NCI-H2196 (cell line): ENCODE data around the gene SDF4.

Experiments used
- DNase-seq: peaks from one replicate; lab custom pipeline; 2025; ENCODE audit not compliant: unreplicated experiment; lab: John Stamatoyannopoulos, UW

The SDF4 gene

DNA sequence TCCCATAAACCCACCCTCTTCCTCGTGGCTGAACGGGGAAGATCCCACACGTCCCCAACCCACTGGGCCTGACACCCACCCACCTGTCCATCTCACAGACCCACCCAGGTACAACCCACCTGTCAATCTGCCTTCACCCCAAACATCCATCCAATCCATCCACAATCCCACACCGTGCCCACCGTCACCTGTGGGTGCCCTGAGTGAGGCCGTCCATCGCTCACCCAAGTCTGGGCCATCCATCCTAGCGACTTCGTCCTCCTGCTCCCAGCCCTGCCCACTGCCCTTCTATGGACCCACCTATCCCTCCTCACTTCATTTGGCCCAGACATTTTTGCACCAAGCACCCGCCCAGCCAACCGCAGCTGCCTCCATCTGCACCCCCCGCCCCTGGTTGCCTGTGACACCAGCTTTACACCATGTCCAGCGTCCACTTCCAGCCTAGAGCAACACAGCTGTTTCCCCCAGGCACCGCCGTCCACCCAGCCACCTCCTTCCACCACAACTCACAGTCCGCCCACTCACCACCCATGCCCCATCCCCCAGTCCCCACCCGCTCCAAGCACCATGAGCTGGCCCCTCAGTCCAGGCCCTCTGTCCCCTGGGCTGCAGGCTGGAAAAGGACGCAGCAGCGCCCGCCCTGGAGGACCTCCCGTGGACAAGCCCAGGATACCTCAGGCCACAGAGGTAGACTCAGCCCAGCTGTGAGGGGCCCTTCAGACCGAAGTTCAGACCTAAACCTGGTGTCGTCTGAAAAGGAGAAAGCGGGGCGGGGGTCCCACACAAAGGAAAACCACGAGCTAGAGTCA, 50.5 kb downstream of the SDF4 start:
- DNase-seq = no peak

DNA sequence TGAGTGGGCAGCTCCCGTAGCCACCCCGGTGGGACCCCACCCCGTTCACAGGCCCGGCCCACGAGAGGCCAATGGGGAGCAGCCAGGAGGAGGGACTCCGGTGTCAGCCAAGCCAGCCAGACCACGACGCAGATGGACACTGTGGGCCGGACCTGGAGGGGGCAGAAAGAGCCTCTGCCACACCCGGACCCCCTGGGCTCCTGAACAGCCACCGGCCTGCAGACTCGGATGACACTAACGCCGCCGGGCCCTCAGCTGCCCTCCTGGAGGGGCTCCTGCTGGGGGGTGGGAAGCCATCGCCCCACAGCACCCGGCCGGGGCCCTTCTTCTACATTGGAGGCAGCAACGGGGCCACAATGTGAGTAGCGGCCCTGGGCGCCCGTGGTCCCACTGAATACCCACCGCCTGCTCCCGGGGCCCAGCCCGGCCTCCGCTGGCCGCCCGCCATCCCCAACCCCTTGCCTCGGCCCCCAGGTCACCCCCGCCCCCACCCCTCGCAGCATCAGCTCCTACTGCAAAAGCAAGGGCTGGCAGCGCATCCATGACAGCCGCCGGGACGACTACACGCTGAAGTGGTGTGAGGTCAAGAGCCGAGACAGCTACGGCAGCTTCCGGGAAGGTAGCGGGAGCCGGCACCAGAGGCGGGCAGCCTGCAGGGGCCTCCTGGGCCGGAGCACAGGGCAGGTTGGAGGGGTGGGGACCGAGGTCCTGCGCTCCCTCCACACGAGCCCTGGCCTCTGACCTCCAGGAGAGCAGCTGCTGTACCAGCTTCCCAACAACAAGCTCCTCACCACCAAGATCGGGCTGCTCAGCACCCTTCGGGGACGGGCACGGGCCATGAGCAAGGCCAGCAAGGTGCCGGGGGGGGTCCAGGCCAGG, 51.6 kb downstream of the SDF4 start:
- DNase-seq = no peak

DNA sequence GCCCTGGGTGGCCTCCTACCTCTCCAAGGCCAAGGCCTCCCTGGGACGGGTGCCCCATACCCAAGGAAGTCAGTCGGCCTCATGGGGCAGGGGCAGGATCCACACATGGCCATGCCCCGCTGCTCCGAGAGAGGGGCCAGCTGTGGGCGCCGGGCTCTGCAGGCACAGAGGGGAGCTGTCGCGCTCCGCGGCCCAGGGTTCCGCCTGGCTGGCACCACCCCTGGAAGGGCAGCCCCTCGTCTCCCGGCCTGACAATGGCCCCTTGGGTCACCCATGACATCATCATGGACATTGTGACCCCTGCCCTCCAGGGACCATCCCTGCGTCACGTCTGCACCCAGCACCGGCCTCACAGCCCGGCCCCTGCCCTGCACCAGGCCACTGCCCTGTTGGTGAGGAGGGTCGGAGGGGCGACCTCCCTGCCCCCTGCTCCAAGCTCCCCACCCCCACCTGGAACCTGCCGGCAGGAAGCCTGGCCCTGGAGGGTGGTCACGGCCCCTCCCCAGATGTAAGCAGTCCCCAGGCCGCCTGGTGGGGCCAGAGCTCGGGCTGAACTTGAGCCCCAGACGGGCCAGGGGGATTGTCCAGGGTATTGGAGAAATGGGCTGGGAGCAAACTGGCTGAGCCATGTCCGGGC, 52.3 kb downstream of the SDF4 start:
- DNase-seq = no peak

DNA sequence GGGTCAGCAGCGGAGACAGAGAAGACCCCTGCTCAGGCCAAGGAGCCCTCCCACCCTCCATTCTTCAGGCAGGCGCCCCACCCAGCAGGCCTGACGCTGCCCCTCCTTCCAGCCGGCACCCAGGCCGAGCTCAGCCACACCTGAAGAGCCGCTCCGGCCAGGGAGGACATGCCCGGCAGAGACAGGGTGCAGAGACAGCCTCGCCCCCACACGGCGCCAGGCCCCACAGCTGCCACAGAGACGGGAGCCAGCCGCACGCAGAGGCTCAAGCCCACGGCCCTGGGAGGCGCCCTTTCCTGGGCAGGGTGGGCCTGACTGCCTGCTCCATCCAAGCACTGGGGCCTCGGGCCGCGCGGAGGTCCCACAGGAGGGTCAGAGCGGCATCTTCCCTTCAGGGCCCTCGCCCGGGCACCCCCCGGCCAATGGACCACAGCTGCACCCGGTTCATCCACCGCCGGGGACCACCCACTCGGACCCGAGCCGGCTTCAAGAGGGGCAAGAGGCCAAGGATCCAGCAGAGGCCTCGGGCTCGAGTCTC, 52.9 kb downstream of the SDF4 start:
- no peak for DNase-seq

DNA sequence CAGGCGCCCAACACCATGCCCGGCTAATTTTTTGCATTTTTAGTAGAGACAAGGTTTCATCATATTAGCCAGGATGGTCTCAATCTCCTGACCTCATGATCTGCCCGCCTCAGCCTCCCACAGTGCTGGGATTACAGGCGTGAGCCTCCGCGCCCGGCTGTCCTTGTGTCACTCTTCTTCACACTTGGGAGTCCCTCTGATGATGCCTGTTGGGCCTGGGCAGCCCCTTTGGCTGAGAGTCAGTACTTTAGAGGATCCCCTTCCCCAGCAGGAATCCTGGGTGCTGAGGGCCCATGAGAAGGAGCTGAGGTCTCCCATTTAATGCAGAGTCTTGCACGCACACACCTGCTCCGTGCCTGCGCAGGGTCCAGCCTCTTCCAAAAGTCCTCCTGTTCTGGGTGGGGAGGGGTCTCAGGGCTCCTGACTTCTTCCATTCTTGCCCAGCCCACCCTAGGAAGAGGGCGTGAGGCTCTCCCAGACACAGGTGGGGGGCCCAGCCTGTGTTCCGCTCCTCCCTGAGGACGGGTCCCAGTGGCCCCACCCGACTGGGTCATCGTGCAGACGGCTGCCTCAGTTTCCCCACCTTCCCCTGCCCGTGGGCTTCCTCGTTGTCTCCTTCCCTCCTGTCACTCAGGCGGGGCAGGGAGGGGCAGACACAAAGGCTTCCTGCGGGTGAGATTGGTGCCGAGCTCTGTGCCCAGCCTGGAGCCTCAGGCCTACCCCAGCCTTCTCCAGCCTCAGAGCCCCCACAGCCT, 54.2 kb downstream of the SDF4 start:
- DNase-seq = no peak

DNA sequence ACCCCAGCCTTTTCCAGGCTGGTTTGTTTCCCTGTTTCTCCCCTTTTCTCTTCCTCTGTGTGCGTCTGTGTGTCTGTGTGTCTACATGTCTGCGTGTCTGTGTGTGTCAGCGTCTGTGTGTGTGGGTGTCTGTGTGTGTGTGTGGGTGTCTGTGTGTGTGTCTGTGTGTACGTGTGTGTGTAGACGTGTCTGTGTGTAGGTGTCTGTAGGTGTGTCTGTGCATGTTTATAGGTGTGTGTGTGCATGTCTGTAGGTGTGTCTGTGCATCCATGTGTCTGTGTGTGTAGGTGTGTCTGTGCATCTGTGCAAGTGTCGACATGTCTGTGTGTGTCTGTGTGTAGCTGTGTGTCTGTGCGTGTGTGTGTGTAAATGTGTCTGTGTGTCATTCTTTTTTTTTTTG, 54.9 kb downstream of the SDF4 start:
- no peak for DNase-seq

DNA sequence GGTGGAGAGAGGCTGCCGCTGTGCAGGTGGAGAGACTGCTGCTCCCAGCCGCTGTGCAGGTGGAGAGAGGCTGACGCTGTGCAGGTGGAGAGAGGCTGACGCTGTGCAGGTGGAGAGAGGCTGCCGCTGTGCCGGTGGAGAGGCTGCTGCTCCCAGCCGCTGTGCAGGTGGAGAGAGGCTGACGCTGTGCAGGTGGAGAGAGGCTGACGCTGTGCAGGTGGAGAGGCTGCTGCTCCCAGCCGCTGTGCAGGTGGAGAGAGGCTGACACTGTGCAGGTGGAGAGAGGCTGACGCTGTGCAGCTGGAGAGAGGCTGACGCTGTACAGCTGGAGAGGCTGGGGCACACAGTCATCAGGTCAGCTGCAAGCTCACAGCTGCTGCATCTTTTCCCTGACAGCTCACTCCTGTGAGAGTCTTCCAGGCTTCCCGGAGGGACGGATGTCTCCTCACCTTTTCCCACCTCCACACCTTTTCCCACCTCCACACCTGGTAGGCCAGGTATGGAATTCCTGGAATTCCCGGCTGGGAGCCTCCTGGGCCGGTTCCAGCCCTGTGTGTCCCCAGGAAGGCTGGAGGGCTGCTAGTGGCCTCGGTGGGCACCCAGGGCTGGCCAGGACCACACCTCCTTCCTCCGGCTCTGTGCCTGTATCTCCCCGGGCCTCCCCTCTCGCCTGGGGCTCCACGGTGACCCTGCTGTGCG, 55.6 kb downstream of the SDF4 start:
- DNase-seq = peak; percentile 35

DNA sequence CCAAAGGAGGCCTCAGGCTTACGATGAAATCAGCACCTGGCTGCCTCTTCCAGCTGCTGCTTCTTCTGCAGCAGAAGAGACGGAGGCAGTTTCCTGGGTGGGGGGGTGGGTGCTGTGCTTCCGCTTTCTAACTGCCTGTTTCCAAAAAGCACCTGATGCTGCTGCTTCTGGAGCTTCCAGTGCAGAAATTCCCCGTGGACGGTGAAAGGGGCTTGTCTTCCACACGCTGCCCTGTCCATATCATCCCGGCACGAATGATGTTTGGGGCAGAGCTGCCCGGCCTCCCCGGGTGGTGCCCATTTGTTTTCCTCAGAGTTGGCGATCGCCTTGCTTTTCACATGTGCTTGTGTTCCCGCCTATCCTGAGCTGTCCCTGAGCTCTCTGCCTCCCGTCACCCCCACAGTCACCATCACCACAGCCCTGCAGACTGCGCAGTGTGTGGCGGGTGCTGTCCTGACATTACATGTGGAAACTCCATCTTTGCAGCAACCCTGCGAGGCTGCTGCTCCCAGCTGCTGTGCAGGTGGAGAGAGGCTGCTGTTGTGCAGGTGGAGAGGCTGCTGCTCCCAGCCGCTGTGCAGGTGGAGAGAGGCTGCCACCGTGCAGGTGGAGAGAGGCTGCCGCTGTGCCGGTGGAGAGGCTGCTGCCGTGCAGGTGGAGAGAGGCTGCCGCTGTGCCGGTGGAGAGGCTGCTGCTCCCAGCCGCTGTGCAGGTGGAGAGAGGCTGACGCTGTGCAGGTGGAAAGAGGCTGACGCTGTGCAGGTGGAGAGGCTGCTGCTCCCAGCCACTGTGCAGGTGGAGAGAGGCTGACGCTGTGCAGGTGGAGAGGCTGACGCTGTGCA, 56.4 kb downstream of the SDF4 start:
- peak; percentile 33 for DNase-seq

DNA sequence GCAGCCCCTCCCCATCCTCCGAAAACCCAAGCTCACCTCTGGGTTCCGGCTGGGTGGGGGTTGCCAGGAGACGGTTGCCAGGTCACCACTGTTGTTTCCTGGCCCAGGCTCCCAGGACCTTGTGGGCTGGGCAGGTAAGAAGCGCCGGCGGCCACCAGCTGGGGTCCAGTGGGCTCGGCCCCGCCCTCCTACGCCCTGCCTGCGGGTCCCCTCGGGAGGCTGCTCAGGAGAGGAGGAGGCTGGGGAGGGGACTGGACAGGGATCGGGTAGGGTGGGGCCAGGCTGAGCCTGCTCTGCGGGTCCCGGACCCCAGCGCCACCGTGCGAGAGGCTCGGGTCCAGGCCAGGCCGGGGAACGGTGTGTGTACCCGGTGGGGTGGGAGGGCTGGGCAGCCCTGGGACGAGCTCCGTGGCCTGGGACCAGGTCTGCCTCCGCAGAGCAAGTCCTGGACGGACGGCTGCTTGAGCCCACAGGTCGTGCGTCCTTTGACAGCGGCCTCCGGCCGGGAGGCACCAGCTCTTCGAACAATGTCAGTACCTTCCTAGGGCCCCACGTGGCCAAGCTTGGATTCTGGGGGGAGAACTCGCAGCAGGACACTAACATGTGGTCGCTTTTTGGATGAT, 57.9 kb downstream of the SDF4 start, which contains the start of gene TTLL10:
TTLL10 (plus strand) TSS at position 88 of the 623 bp plus-strand sequence. CDS start 5,336 bp downstream, outside the sequence.
- no peak for DNase-seq

DNA sequence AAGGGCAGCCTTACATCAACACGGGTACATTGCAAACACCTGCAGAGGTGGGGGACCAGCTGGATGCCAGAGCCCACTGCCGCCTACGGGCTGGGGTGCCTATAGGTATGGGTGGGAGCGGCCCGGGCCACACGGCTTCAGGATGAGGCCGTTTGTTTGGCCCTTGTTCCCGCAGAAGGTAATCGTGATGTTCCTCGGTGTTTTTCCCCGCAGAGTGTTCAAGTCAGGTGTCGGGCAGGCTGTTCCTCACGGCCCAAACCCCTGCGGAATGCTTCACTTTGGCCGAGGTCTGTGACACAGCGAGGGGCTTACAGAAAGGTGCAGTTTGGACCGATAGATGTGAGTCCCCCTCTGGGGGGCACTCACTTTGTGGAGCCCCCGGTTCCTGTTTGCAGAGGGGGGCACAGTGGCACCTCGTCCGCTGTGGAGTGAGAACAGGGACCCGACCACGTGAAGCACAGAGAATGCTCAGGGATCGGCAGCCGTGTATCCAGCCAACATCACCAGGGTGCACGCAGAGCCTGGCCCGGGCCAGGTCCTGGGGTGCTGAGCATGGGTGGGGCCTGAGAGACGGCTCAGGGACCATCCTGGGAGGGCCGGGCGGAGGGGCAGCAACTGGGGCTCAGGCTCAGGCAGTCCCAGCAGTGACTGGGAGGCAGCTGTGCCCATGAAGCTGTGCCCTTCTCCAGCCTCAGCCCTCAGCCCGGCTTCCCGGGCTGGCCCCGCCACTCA, 58.6 kb downstream of the SDF4 start:
- no peak for DNase-seq

DNA sequence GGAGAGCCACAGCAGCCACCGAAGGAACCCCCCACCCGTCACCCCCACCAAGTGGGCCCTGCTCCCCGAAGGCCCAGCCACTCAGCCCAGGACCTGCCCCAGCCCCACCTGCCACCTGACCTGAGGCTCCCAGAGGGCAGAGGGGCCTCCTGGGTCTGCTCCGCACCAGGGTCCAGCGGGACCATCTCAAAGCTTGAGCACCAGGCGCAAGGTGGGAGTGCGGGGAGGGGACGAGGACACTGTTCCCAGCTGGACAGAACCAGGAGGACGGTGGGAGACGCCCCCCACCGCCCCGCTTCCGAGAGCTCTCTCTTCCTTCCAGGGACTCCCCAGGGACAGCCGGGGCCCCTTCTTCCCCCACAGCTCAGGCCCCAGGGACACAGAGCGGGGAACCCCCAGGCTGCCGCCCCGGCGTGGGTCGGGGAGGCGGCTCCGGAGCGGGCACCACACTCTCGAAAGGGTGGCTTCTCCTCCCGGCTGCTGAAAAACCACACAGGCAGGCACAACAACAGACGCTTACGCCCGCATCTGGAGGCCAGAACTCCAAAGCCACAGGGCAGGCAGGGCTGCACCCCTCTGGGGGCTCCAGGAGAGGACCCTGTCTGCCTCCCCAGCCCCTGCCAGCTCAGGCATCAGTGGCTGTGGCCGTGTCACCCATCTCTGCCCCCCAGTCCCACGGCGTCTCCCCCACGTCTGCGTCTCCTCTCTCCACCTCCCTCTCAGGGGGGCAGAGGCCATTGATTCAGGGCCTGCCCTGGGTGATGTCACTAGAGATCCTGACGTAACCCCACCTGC, 60.1 kb downstream of the SDF4 start:
- no peak for DNase-seq

DNA sequence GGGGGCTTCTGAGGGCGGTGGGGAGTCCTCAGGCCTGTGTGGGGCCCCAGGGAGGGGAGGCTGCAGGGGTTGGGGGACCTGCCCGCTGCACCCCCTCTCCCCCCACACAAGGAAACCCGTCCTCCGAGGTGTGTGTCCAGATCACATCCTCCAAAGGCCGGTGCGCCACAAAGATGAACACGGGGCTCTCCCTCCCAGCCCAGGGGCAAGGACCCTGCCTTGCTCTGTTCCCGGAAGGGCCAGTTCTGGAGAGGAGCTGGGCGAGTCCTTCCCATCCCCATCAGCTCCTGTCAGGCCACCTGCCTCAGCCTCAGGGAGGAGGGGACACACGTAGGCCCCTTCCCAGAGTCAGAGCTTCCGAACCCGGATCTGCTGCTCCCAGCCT, 60.6 kb downstream of the SDF4 start:
- no peak for DNase-seq

DNA sequence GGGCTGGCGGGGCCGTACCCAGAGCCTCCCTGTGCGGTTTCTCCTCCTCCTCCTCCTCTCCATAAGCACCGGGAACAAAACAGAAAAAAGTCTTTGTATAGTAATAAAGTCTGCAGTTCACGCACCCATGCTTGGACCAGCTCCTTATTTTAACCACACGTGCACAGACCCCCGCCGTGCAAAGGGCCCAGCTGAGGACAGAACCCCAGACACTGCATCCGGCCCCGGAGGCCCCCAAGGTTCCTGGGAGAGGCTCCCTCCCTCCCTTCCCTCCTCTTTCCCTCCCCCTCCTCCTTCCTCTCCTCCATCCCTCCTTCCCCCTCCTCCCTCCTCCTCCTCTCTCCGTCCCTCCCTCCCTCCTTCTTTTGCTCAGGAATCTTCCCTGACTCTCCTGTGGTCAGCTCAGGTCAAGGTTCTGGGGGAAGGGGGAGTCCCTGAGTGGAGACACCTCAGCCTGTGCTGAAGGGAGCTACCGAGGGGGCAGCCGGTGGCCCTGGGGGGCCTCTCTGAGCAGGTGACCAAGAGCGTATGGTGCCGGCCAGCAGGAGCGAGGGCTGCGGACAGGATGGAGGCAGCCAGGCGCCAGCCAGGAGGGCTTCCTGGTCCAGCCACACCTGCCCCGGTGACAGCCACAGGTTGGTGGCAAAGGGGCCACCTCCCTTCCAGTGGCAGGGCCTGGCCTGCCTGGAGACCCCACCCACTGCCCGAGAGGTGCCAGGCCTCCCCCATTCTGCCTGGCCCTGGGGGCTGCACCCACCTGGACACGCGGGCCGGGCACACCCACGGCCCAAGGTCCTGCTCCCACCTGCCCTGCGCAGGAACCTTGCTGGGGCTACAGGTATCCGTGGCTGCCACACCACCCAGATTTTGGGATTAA, 61.3 kb downstream of the SDF4 start:
- DNase-seq = no peak

DNA sequence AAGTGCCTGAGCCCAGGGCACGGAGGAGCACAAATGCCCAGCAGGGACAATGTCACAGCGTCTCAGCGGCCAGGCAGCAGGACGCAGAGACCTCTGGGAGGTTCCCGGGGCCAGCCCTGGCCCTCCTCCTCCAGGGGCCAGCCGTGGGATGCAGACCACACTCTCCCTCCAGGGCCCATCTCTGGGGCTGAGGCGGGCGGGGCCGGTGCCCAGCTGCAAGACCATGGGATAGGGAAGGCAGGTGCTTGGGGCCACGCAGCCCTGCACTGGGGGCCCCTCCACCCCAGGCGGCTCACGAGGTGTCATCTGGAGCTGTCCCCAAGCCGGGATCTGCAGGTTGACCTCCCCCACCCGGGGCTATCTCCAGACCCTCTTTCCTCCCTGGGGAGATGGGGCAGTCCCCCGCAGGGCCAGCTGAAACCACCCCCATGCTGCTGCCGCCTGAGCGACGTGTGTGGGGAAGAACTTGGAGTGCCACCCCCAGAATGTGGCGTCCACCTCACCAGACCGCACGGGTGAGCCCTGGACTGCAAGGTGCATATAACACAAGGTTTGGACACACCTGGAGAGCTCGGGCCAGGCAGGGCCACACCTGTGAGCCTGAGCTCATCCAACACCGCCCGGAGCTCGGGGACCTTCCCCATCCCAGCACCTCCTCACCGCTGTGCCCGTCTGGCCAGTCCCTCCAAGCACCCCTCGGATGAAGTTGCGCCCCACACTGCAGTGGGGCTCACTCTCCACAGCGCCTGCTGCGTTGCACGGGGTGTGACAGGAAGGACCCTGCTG, 62.2 kb downstream of the SDF4 start:
- DNase-seq = no peak
